CD4-positive, alpha-beta memory T cell (primary cell): ENCODE measurements around the gene EPHA8. TPM values are rescaled to one million over a fixed set of nuclear protein-coding genes. Genes with fewer than 3 reads are reported as not detected.

Source experiments
- CTCF ChIA-PET: fragments of 350-600 bp; sonication (Branson Sonifier 250); formaldehyde crosslinking; loops from one replicate; lab custom pipeline; 2021; ENCODE audit warnings: inconsistent platforms; ENCODE audit not compliant: partially characterized antibody; lab: Charles Lee
- POLR2A ChIA-PET: fragments of 350-600 bp; sonication (Branson Sonifier 250); formaldehyde crosslinking; loops from one replicate; lab custom pipeline; 2021; ENCODE audit not compliant: partially characterized antibody; lab: Charles Lee
- DNase-seq, 5 donors: peaks; one replicate each; pipeline versions ENCODE4 v3.0.0 to v3.0.0-alpha.2; 2020 to 2022; ENCODE audit warnings: mixed read lengths in 1 of 5
- H3K27ac ChIP-seq: one replicate; pipeline ENCODE4 v1.7.0; 2013; ENCODE audit warnings: low read depth, low read length
- H3K27me3 ChIP-seq: 2 replicates; pipeline ENCODE4 v1.7.0; 2013; ENCODE audit warnings: mild to moderate bottlenecking, low read length, moderate library complexity; ENCODE audit not compliant: insufficient read depth
- H3K36me3 ChIP-seq: 2 replicates; pipeline ENCODE4 v1.7.0; 2013; ENCODE audit warnings: mild to moderate bottlenecking, low read length, moderate library complexity; ENCODE audit not compliant: insufficient read depth
- H3K4me1 ChIP-seq: 2 replicates; pipeline ENCODE4 v1.7.0; 2013; ENCODE audit warnings: mild to moderate bottlenecking, low read length, moderate library complexity; ENCODE audit not compliant: insufficient read depth
- H3K4me3 ChIP-seq, 2 donors: one replicate each; pipeline ENCODE4 v1.7.0; 2013; ENCODE audit warnings: low read length in 2 of 2, mild to moderate bottlenecking in 1 of 2
- H3K9me3 ChIP-seq, 2 donors: one replicate each; pipeline ENCODE4 v1.7.0; 2013; ENCODE audit warnings: low read length in 2 of 2, control low read depth in 1 of 2; ENCODE audit not compliant: control insufficient read depth in 1 of 2
- H3K27ac Mint-ChIP-seq, 7 donors: one replicate each; pipeline ENCODE4 v1.8.0; 2020 to 2021; ENCODE audit warnings: mixed read lengths in 7 of 7, mild to moderate bottlenecking in 6 of 7, inconsistent platforms in 3 of 7, moderate library complexity in 3 of 7
- H3K27me3 Mint-ChIP-seq, 2 donors: one replicate each; pipeline ENCODE4 v1.8.0; 2020 to 2021; ENCODE audit warnings: mixed read lengths in 2 of 2
- H3K36me3 Mint-ChIP-seq, 2 donors: one replicate each; pipeline ENCODE4 v1.8.0; 2020 to 2021; ENCODE audit warnings: mixed read lengths in 2 of 2, inconsistent platforms in 1 of 2, mild to moderate bottlenecking in 1 of 2
- H3K4me1 Mint-ChIP-seq, 4 donors: one replicate each; pipeline ENCODE4 v1.8.0; 2020 to 2021; ENCODE audit warnings: mixed read lengths in 4 of 4, mild to moderate bottlenecking in 1 of 4
- H3K4me3 Mint-ChIP-seq, 8 donors: one replicate each; pipeline ENCODE4 v1.8.0; 2020 to 2021; ENCODE audit warnings: mixed read lengths in 8 of 8, mild to moderate bottlenecking in 7 of 8, moderate library complexity in 6 of 8, inconsistent platforms in 3 of 8
- H3K9me3 Mint-ChIP-seq, 8 donors: one replicate each; pipeline ENCODE4 v1.8.0; 2020 to 2021; ENCODE audit warnings: mixed read lengths in 8 of 8, mild to moderate bottlenecking in 5 of 8, inconsistent platforms in 3 of 8, moderate library complexity in 1 of 8
- intact Hi-C: fragments of 100-400 bp; cut with micrococcal nuclease; formaldehyde crosslinking; loops from one replicate; pipeline ENCODE4 v1.15.1; 2023
- polyA plus RNA-seq, 2 donors: library from polyadenylated mRNA; unstranded; fragments of 300-500 nt; fragmentation: Illumina TruSeq; gene quantifications; one replicate each; pipeline ENCODE4 v1.2.3, GENCODE V29; 2021
- total RNA-seq, 2 experiments: library from RNA; stranded (reverse); gene quantifications; one replicate each; pipeline ENCODE4 v1.2.3, GENCODE V29; 2021

The EPHA8 gene
- total and polyA plus RNA-seq, 4 experiments from 2014 or later, result not detected

- Mint-ChIP-seq H3K36me3 (no peaks in the 10 kb centered on the region), H3K9me3 (peaks cover 0 to 5% (median 0%) of the 10 kb centered on the region in 8 donors), H3K27ac (no peak overlapping the region), H3K4me3 (no peak overlapping the region), H3K27me3 (peaks cover 10 to 30% of the 10 kb centered on the region in 2 donors), H3K4me1 (no peaks in the 10 kb centered on the region)
- DNase-seq, result no peak
- intact Hi-C loops, result no loop called here
- Histone ChIP-seq H3K9me3 (no peaks in the 10 kb centered on the region), H3K27me3 (no peaks in the 10 kb centered on the region), H3K27ac (no peak overlapping the region), H3K36me3 (no peaks in the 10 kb centered on the region), H3K4me1 (no peaks in the 10 kb centered on the region), H3K4me3 (no peak overlapping the region)
- ChIA-PET CTCF (no interaction called here), POLR2A (no interaction called here)
Measured at GRCh38 chr1:22595108-22595507, 31.8 kb downstream of the EPHA8 start.

- Mint-ChIP-seq H3K4me3 (no peak overlapping the region), H3K27ac (no peak overlapping the region), H3K36me3 (no peaks in the 10 kb centered on the region), H3K9me3 (peaks cover 0 to 2% (median 0%) of the 10 kb centered on the region in 8 donors), H3K27me3 (peaks cover 2 to 15% of the 10 kb centered on the region in 2 donors), H3K4me1 (no peaks in the 10 kb centered on the region)
- no peak overlapping the region for H3K27ac ChIP-seq
- ChIA-PET POLR2A (no interaction called here), CTCF (no interaction called here)
- H3K36me3 ChIP-seq, result no peaks in the 10 kb centered on the region
- H3K4me3 ChIP-seq, result no peak overlapping the region
- no peaks in the 10 kb centered on the region for H3K27me3 ChIP-seq
- no peak for DNase-seq
- intact Hi-C loops, result no loop called here
- H3K4me1 ChIP-seq, result no peaks in the 10 kb centered on the region
- no peaks in the 10 kb centered on the region for H3K9me3 ChIP-seq
Measured at GRCh38 chr1:22597301-22597965, 34.1 kb downstream of the EPHA8 start.

GRCh38 chr1:22597996-22598395 is 34.7 kb downstream of the EPHA8 start:
- Mint-ChIP-seq H3K9me3 (peaks cover 0 to 2% (median 0%) of the 10 kb centered on the region in 8 donors), H3K4me3 (no peak overlapping the region), H3K36me3 (no peaks in the 10 kb centered on the region), H3K27ac (no peak overlapping the region), H3K27me3 (peaks cover 2 to 14% of the 10 kb centered on the region in 2 donors), H3K4me1 (no peaks in the 10 kb centered on the region)
- no peaks in the 10 kb centered on the region for H3K4me1 ChIP-seq
- H3K36me3 ChIP-seq, result no peaks in the 10 kb centered on the region
- DNase-seq, result no peak
- no peaks in the 10 kb centered on the region for H3K27me3 ChIP-seq
- POLR2A ChIA-PET, result no interaction called here
- no peak overlapping the region for H3K4me3 ChIP-seq
- CTCF ChIA-PET, result no interaction called here
- H3K27ac ChIP-seq, result no peak overlapping the region
- no peaks in the 10 kb centered on the region for H3K9me3 ChIP-seq
- intact Hi-C loops, result no loop called here

GRCh38 chr1:22598736-22599135 is 35.4 kb downstream of the EPHA8 start:
- POLR2A ChIA-PET, result no interaction called here
- intact Hi-C loops, result no loop called here

GRCh38 chr1:22600071-22600816 is 37.0 kb downstream of the EPHA8 start:
- Mint-ChIP-seq H3K27ac (no peak overlapping the region), H3K27me3 (peaks cover 0 to 19% of the 10 kb centered on the region in 2 donors), H3K36me3 (no peaks in the 10 kb centered on the region), H3K9me3 (peaks cover 0 to 2% (median 0%) of the 10 kb centered on the region in 8 donors), H3K4me1 (no peaks in the 10 kb centered on the region), H3K4me3 (no peak overlapping the region)
- H3K4me1 ChIP-seq, result no peaks in the 10 kb centered on the region
- no peak overlapping the region for H3K4me3 ChIP-seq
- H3K27me3 ChIP-seq, result no peaks in the 10 kb centered on the region
- H3K9me3 ChIP-seq, result no peaks in the 10 kb centered on the region
- DNase-seq, result no peak
- intact Hi-C loops, result no loop called here
- POLR2A ChIA-PET, result no interaction called here
- no peak overlapping the region for H3K27ac ChIP-seq
- H3K36me3 ChIP-seq, result no peaks in the 10 kb centered on the region
- CTCF ChIA-PET, result no interaction called here

More at GRCh38 chr1:22598736-22599135, 35.4 kb downstream of the EPHA8 start:
- Mint-ChIP-seq H3K36me3 (no peaks in the 10 kb centered on the region), H3K9me3 (peaks cover 0 to 2% (median 0%) of the 10 kb centered on the region in 8 donors), H3K27ac (no peak overlapping the region), H3K27me3 (peaks cover 2 to 14% of the 10 kb centered on the region in 2 donors), H3K4me3 (no peak overlapping the region), H3K4me1 (no peaks in the 10 kb centered on the region)
- CTCF ChIA-PET, result no interaction called here
- DNase-seq, result no peak
- Histone ChIP-seq H3K9me3 (no peaks in the 10 kb centered on the region), H3K4me3 (no peak overlapping the region), H3K36me3 (no peaks in the 10 kb centered on the region), H3K27me3 (no peaks in the 10 kb centered on the region), H3K4me1 (no peaks in the 10 kb centered on the region), H3K27ac (no peak overlapping the region)

- Mint-ChIP-seq H3K36me3 (no peaks in the 10 kb centered on the region), H3K9me3 (no peaks in the 10 kb centered on the region), H3K27me3 (peaks cover 5 to 19% of the 10 kb centered on the region in 2 donors), H3K27ac (no peak overlapping the region), H3K4me1 (peaks cover 0 to 1% (median 0%) of the 10 kb centered on the region in 4 donors), H3K4me3 (no peak overlapping the region)
- DNase-seq, result no peak
- ChIA-PET CTCF (no interaction called here), POLR2A (no interaction called here)
- Histone ChIP-seq H3K27ac (no peak overlapping the region), H3K9me3 (no peaks in the 10 kb centered on the region), H3K4me1 (no peaks in the 10 kb centered on the region), H3K36me3 (no peaks in the 10 kb centered on the region), H3K4me3 (no peak overlapping the region), H3K27me3 (no peaks in the 10 kb centered on the region)
- intact Hi-C loops, result no loop called here
Measured at GRCh38 chr1:22600817-22601605, 37.7 kb downstream of the EPHA8 start.

- no peak overlapping the region for H3K4me3 Mint-ChIP-seq
- H3K4me1 ChIP-seq, result no peaks in the 10 kb centered on the region
- no peak overlapping the region for H3K27ac Mint-ChIP-seq
- no peaks in the 10 kb centered on the region for H3K36me3 ChIP-seq
- peaks cover 0 to 1% (median 0%) of the 10 kb centered on the region in 4 donors for H3K4me1 Mint-ChIP-seq
- intact Hi-C loops, result no loop called here
- H3K27ac ChIP-seq, result no peak overlapping the region
- CTCF ChIA-PET, result no interaction called here
- no peaks in the 10 kb centered on the region for H3K36me3 Mint-ChIP-seq
- H3K27me3 ChIP-seq, result no peaks in the 10 kb centered on the region
- DNase-seq, result no peak
- POLR2A ChIA-PET, result no interaction called here
- no peaks in the 10 kb centered on the region for H3K9me3 Mint-ChIP-seq
- H3K4me3 ChIP-seq, result no peak overlapping the region
- peaks cover 8 to 19% of the 10 kb centered on the region in 2 donors for H3K27me3 Mint-ChIP-seq
- H3K9me3 ChIP-seq, result no peaks in the 10 kb centered on the region
Measured at GRCh38 chr1:22601610-22602009, 38.3 kb downstream of the EPHA8 start.
